Body of pancreas (tissue), 4 donors: Measurements from ENCODE around the gene GTF2I. TPM values are rescaled to one million over a fixed set of nuclear protein-coding genes. Genes with fewer than 3 reads are reported as not detected.
"Not testable (repeated sequence)": the region's sequence is repeated elsewhere in the genome, so short reads cannot be mapped to it uniquely, and the experiment has no call there.

Experiments
- ATAC-seq: fragments of 150-250 bp; one replicate; pipeline ENCODE4 v1.9.1; 2016
- DNase-seq, 4 donors: peaks; one replicate each; pipeline ENCODE4 v3.0.0-alpha.2; 2019
- H3K27ac ChIP-seq, 4 donors: fragments of 200-600 bp; sonication (generic); 1 replicate in 3 of 4; 2 replicates in 1 of 4; pipeline versions ENCODE4 v1.5.1 to v1.6.1; 2016 to 2019; ENCODE audit warnings: mild to moderate bottlenecking in 1 of 4, mixed read lengths in 1 of 4, moderate library complexity in 1 of 4
- H3K27me3 ChIP-seq, 2 donors: fragments of 200-600 bp; sonication (generic); one replicate each; pipeline ENCODE4 v1.6.0; 2016; ENCODE audit warnings: mild to moderate bottlenecking in 1 of 2
- H3K36me3 ChIP-seq, 2 donors: fragments of 200-600 bp; sonication (generic); replicated peaks in 1 of 2; 2 replicates each; pipeline ENCODE4 v1.5.1; 2016; ENCODE audit warnings: low read depth in 2 of 2; ENCODE audit not compliant: insufficient read depth in 1 of 2
- H3K4me1 ChIP-seq: fragments of 200-600 bp; sonication (generic); one replicate; pipeline ENCODE4 v1.6.0; 2016
- H3K4me3 ChIP-seq, 2 donors: fragments of 200-600 bp; sonication (generic); 1 replicate in 1 of 2; 2 replicates in 1 of 2; pipeline ENCODE4 v1.5.1; 2016 to 2019
- H3K9me3 ChIP-seq, 3 donors: fragments of 200-600 bp; sonication (generic); 1 replicate in 2 of 3; 2 replicates in 1 of 3; pipeline ENCODE4 v1.5.1; 2016
- POLR2A ChIP-seq, 3 donors: fragments of 450-650 bp; IDR thresholded peaks; one replicate each; pipeline ENCODE4 v1.6.1; 2016; ENCODE audit warnings: antibody characterized with exemption in 3 of 3, mild to moderate bottlenecking in 2 of 3
- WGBS, 2 donors: methylation state at CpG; one replicate each; pipeline ENCODE4 v1.1.5; 2017; 5-methylcytosine and 5-hydroxymethylcytosine counted together
- intact Hi-C: fragments of 100-400 bp; cut with DNase I; formaldehyde crosslinking; loops from one replicate; pipeline ENCODE4 v1.15.1; 2023
- total RNA-seq, 2 donors: library from RNA; depleted of rRNA; stranded (reverse); fragments of >200 nt; gene quantifications; one replicate each; pipeline ENCODE4 v1.1.0, GENCODE V29; 2016
- TF ChIP-seq, protein P1 (sequence below), 7 experiments: fragments of 450-650 bp in 4 of 7; fragments of 200-600 bp in 3 of 7; sonication (generic) in 3 of 7; IDR thresholded peaks; one replicate each; pipeline ENCODE4 v1.5.1; 2016 to 2019; ENCODE audit warnings: antibody characterized with exemption in 7 of 7

The GTF2I gene
- total RNA-seq, 2 donors from 2014 or later: 96.2 to 117 TPM

DNA sequence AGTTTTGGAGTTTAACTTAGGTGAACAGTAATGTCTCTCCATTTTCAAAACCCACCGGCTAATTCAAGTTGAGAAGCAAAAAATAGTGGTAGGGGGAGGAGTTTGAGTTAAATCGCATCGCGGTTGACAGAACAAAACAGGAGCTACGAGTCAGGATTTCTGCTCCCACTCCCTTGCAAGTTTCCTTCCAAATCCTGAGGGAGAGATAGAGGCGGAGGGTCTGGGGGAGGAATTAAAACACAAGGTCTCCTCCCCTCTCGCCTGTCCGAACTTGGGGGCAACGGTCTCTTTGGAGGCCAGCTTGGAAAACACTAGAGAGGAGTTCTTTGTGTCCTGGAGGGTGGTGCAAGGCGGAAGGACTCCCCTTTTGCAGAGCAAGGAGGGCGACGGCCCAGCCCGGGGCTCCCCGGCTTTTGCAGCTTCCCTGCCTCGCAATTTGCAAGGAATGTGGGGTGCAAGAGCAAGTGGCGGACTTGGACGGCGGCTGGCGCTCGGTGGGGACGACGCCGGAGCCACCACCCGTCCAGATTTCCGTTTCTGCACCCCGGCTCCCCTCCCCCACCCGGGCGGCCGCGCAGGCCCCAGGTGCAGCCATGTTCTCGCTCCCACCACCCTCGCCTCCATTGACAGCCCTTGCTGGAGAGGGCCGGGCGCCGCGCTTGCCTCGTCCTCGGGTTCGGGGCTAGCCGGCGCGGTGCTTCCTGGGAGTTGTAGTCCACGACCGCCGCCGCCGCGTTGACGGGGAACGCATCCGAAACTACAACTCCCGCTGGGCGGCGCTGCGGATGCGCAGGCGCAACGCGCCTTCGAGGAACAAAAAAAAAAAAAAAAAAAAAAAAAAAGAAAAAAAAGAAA, 454 bp upstream of the GTF2I start:
- H3K9me3 ChIP-seq: no peaks in the 10 kb centered on the region
- WGBS, 2 donors: 0% methylated on average over 10 to 54 of the region's 60 CpGs
- H3K27me3 ChIP-seq: no peaks in the 10 kb centered on the region
- H3K36me3 ChIP-seq: no peaks in the 10 kb centered on the region
- TF ChIP-seq, protein P1, sequence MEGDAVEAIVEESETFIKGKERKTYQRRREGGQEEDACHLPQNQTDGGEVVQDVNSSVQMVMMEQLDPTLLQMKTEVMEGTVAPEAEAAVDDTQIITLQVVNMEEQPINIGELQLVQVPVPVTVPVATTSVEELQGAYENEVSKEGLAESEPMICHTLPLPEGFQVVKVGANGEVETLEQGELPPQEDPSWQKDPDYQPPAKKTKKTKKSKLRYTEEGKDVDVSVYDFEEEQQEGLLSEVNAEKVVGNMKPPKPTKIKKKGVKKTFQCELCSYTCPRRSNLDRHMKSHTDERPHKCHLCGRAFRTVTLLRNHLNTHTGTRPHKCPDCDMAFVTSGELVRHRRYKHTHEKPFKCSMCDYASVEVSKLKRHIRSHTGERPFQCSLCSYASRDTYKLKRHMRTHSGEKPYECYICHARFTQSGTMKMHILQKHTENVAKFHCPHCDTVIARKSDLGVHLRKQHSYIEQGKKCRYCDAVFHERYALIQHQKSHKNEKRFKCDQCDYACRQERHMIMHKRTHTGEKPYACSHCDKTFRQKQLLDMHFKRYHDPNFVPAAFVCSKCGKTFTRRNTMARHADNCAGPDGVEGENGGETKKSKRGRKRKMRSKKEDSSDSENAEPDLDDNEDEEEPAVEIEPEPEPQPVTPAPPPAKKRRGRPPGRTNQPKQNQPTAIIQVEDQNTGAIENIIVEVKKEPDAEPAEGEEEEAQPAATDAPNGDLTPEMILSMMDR (IDR thresholded peaks at IDR 0.05): peak in 3 of 7 experiments; percentile 31 to 43 (median 36)
- peak; percentile 76 to 89 (median 89) for TF ChIP-seq POLR2A (IDR thresholded peaks at IDR 0.05)
- H3K4me3 ChIP-seq: peak overlapping the region; percentile 93 to 98
- DNase-seq (peak; percentile 98 to 99 (median 99)), ATAC-seq (peak; percentile 86)
- intact Hi-C loops: no loop called here
- H3K4me1 ChIP-seq: peaks cover 42% of the 10 kb centered on the region
- peak overlapping the region; percentile 94 to 100 (median 99) for H3K27ac ChIP-seq

GRCh38 chr7:74658178-74659004, 873 bp downstream of the GTF2I start:
- ATAC-seq: peak; percentile 77
- H3K9me3 ChIP-seq: no peaks in the 10 kb centered on the region
- H3K4me1 ChIP-seq: peaks cover 53% of the 10 kb centered on the region
- H3K4me3 ChIP-seq: peak overlapping the region; percentile 93 to 98
- TF ChIP-seq POLR2A (IDR thresholded peaks at IDR 0.05): peak in 2 of 3 donors; percentile 19 to 21
- TF ChIP-seq, protein P1 (IDR thresholded peaks at IDR 0.05): no peak
- WGBS, 2 donors: 3 to 5% methylated on average over 10 to 57 of the region's 108 CpGs
- H3K27me3 ChIP-seq: no peaks in the 10 kb centered on the region
- H3K36me3 ChIP-seq: no peaks in the 10 kb centered on the region
- DNase-seq: peak; percentile 91 to 95 (median 93)
- peak overlapping the region; percentile 94 to 100 (median 99) for H3K27ac ChIP-seq
- intact Hi-C loops: no loop called here

DNA sequence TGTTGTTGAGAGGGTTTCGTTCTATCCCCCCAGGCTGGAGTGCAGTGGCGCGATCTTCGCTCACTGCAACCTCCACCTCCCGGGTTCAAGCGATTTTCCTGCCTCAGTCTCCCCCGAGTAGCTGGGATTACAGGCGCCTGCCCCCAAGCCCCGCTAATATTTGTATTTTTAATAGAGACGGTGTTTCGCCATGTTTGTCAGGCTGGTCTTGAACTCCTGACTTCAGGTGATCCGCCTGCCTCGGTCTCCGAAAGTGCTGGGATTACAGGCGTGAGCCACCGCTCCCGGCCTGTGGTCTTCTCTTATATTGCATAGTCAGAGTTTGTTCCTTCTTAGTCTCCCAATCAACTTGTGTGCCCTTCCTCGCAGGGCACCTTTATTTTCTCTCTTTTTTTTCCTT, 2.7 kb downstream of the GTF2I start:
- DNase-seq, H3K4me3 ChIP-seq, ATAC-seq, intact Hi-C loops, H3K36me3 ChIP-seq, H3K27me3 ChIP-seq, H3K9me3 ChIP-seq: not testable (repeated sequence)
- WGBS, 2 donors: 71 to 78% methylated on average over 18 of the region's 18 CpGs
- Histone ChIP-seq H3K4me1 (peaks cover 61% of the 10 kb centered on the region), H3K27ac (peak overlapping the region in 3 of 4 donors; percentile 64 to 100 (median 94))

DNA sequence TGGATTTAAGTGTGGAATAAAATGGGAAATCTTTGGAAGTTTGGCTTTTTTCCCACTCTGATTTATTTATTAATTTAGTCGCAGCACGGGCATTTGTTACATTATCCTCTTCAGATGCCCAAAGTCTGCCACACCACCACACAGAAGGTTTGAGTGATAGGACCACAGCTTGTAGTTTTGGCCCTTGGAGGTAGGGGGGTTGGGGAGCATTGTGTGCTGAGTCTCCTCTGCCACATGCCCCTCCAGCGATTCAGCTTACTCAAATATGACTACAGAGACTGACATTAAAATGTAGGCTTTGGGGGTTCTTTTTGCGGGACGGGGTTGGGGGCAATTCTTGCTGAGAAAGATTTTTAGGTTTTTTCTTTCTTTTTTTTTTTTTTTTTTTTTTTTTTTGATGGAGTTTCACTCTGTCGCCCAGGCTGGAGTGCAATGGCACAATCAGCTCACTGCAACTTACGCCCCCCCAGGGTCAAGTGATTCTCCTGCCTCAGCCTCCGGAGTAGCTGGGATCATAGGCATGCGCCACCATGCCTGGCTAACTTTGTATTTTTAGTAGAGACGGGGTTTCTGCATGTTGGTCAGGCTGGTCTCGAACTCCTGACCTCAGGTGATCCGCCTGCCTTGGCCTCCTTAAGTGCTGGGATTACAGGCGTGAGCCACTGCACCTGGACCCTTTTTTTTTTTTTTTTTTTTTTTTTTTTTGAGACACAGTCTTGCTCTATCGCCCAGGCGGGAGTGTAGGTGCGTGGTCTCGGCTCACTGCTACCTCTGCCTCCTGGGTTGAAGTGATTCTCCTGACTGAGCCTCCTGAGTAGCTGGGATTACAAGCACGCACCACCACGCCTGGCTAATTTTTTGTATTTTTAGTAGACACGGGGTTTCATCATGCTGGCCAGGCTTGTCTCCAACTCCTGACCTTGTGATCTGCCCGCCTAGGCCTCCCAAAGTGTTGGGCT, 4.6 kb downstream of the GTF2I start:
- peak in 2 of 4 donors; percentile 20 to 46 for DNase-seq
- intact Hi-C loops, ATAC-seq: not testable (repeated sequence)

DNA sequence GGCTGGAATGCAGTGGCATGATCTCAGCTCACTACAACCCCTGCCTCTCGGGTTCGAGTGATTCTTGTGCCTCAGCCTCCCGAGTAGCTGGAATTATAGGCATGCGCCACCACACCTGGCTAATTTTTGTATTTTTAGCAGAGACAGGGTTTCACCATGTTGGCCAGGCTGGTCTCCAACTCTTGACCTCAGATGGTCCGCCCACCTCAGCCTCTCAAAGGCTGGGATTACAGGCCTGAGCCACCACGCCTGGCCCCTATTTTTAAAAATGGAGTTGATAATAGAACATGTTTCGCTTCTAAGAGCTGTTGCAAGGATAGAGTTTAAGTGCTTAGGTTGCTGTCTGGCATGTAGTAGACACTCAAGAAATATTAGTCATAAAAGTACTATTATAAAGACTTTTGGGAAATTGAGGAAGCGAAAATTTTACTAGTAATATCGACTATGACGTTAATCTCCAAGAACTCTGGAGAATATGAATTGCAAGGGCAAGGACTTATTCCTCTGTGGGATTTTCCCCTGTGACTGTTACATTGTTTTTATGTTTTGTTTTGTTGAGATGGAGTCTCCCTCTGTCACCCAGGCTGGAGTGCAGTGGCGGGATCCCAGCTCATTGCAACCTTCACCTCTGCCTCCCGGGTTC, 7.9 kb downstream of the GTF2I start:
- Histone ChIP-seq H3K4me1 (peaks cover 52% of the 10 kb centered on the region), H3K4me3 (no peak overlapping the region), H3K36me3 (peaks cover 0 to 2% of the 10 kb centered on the region in 2 donors), H3K27me3 (no peaks in the 10 kb centered on the region), H3K27ac (no peak overlapping the region), H3K9me3 (no peaks in the 10 kb centered on the region)
- no peak for ATAC-seq
- intact Hi-C loops: no loop called here
- 94% methylated on average over 12 of the region's 12 CpGs for whole genome bisulfite sequencing, 2 donors
- TF ChIP-seq, protein P1 (IDR thresholded peaks at IDR 0.05): no peak
- TF ChIP-seq POLR2A (IDR thresholded peaks at IDR 0.05): no peak
- no peak for DNase-seq

More for the DNA sequence above, 4.6 kb downstream of the GTF2I start:
- not testable (repeated sequence) for H3K9me3 ChIP-seq, H3K36me3 ChIP-seq, H3K4me3 ChIP-seq, H3K27me3 ChIP-seq
- peak overlapping the region in 3 of 4 donors; percentile 2 to 100 (median 30) for H3K27ac ChIP-seq
- H3K4me1 ChIP-seq: peaks cover 69% of the 10 kb centered on the region
- 64 to 72% methylated on average over 15 to 21 of the region's 21 CpGs for WGBS, 2 donors

GRCh38 chr7:74667013-74667412, 9.5 kb downstream of the GTF2I start:
- DNase-seq, intact Hi-C loops, ATAC-seq, H3K9me3 ChIP-seq, H3K27me3 ChIP-seq, H3K27ac ChIP-seq, H3K4me3 ChIP-seq, H3K36me3 ChIP-seq: not testable (repeated sequence)
- peaks cover 40% of the 10 kb centered on the region for H3K4me1 ChIP-seq
- 88 to 90% methylated on average over 7 of the region's 7 CpGs for WGBS, 2 donors

- ATAC-seq, H3K27me3 ChIP-seq, H3K36me3 ChIP-seq, H3K27ac ChIP-seq, intact Hi-C loops, H3K9me3 ChIP-seq, H3K4me3 ChIP-seq, DNase-seq: not testable (repeated sequence)
- WGBS, 2 donors: 86 to 90% methylated on average over 5 of the region's 5 CpGs
- peaks cover 41% of the 10 kb centered on the region for H3K4me1 ChIP-seq
Measured at GRCh38 chr7:74667520-74667919, 10.0 kb downstream of the GTF2I start.
